Renal pelvis (tissue), 12 donors: ENCODE data around the gene DHRS3. TPM values are rescaled to one million over a fixed set of nuclear protein-coding genes. Genes with fewer than 3 reads are reported as not detected.
"Not testable (repeated sequence)": the region's sequence is repeated elsewhere in the genome, so short reads cannot be mapped to it uniquely, and the experiment has no call there.

ENCODE experiments used
- DNase-seq: peaks from one replicate; pipeline ENCODE4 v3.0.0-alpha.2; 2013
- long read RNA-seq, 16 experiments: transcript quantifications; one replicate each; lab custom pipeline, GENCODE V29; 2026
- polyA plus RNA-seq, 3 donors: library from polyadenylated mRNA; unstranded; fragments of 120-200 nt; gene quantifications; one replicate each; pipeline ENCODE4 v1.2.1, GENCODE V29; 2013; ENCODE audit not compliant: insufficient read length in 3 of 3

The DHRS3 gene
- 10 to 100 TPM; 76.4 to 86.9 (median 82.7) TPM for polyA plus RNA-seq
- long read RNA-seq, donor 1, transcript DHRS3-204 (6 exons, 1,722 nt): major isoform, 78 of 83 reads
- long read RNA-seq, donor 1, partial matches to known transcripts: 0 of 83 reads
- long read RNA-seq, donor 1, other reads (novel, unspliced or antisense): 5 of 83 reads
- long read RNA-seq, donor 2, transcript DHRS3-204 (6 exons, 1,722 nt): major isoform, 67 of 81 reads
- long read RNA-seq, donor 2, partial matches to known transcripts: 14 of 81 reads
- long read RNA-seq, donor 2, other reads (novel, unspliced or antisense): 0 of 81 reads
- long read RNA-seq, donor 3, transcript DHRS3-204 (6 exons, 1,722 nt): major isoform, 39 of 39 reads
- long read RNA-seq, donor 3, partial matches to known transcripts: 0 of 39 reads
- long read RNA-seq, donor 3, other reads (novel, unspliced or antisense): 0 of 39 reads
- long read RNA-seq, donor 4, transcript DHRS3-204 (6 exons, 1,722 nt): major isoform, 42 of 42 reads
- long read RNA-seq, donor 4, partial matches to known transcripts: 0 of 42 reads
- long read RNA-seq, donor 4, other reads (novel, unspliced or antisense): 0 of 42 reads
- long read RNA-seq, donor 5, transcript DHRS3-204 (6 exons, 1,722 nt): major isoform, 13 of 14 reads
- long read RNA-seq, donor 5, partial matches to known transcripts: 0 of 14 reads
- long read RNA-seq, donor 5, other reads (novel, unspliced or antisense): 0 of 14 reads
- long read RNA-seq, donor 6, transcript DHRS3-204 (6 exons, 1,722 nt): major isoform, 56 of 66 reads
- long read RNA-seq, donor 6, partial matches to known transcripts: 0 of 66 reads
- long read RNA-seq, donor 6, other reads (novel, unspliced or antisense): 10 of 66 reads
- long read RNA-seq, donor 7, transcript DHRS3-204 (6 exons, 1,722 nt): major isoform, 40 of 50 reads
- long read RNA-seq, donor 7, partial matches to known transcripts: 5 of 50 reads
- long read RNA-seq, donor 7, other reads (novel, unspliced or antisense): 5 of 50 reads
- long read RNA-seq, donor 8, transcript DHRS3-204 (6 exons, 1,722 nt): major isoform, 61 of 100 reads
- long read RNA-seq, donor 8, partial matches to known transcripts: 32 of 100 reads
- long read RNA-seq, donor 8, other reads (novel, unspliced or antisense): 7 of 100 reads
- long read RNA-seq, donor 9, transcript DHRS3-204 (6 exons, 1,722 nt): major isoform, 64 of 65 reads
- long read RNA-seq, donor 9, partial matches to known transcripts: 0 of 65 reads
- long read RNA-seq, donor 9, other reads (novel, unspliced or antisense): 0 of 65 reads
- long read RNA-seq, donor 10, transcript DHRS3-204 (6 exons, 1,722 nt): major isoform, 34 of 35 reads
- long read RNA-seq, donor 10, partial matches to known transcripts: 0 of 35 reads
- long read RNA-seq, donor 10, other reads (novel, unspliced or antisense): 0 of 35 reads
- long read RNA-seq, donor 11, transcript DHRS3-204 (6 exons, 1,722 nt): major isoform, 37 of 48 reads
- long read RNA-seq, donor 11, partial matches to known transcripts: 5 of 48 reads
- long read RNA-seq, donor 11, other reads (novel, unspliced or antisense): 6 of 48 reads
- long read RNA-seq, donor 12, transcript DHRS3-204 (6 exons, 1,722 nt): major isoform, 85 of 104 reads
- long read RNA-seq, donor 12, partial matches to known transcripts: 6 of 104 reads
- long read RNA-seq, donor 12, other reads (novel, unspliced or antisense): 12 of 104 reads
- long read RNA-seq, donor 13, transcript DHRS3-204 (6 exons, 1,722 nt): major isoform, 23 of 31 reads
- long read RNA-seq, donor 13, partial matches to known transcripts: 8 of 31 reads
- long read RNA-seq, donor 13, other reads (novel, unspliced or antisense): 0 of 31 reads
- long read RNA-seq, donor 14: 0 reads
- long read RNA-seq, donor 15, transcript DHRS3-204 (6 exons, 1,722 nt): major isoform, 70 of 83 reads
- long read RNA-seq, donor 15, partial matches to known transcripts: 0 of 83 reads
- long read RNA-seq, donor 15, other reads (novel, unspliced or antisense): 13 of 83 reads
- long read RNA-seq, donor 16, transcript DHRS3-204 (6 exons, 1,722 nt): major isoform, 61 of 117 reads
- long read RNA-seq, donor 16, partial matches to known transcripts: 41 of 117 reads
- long read RNA-seq, donor 16, other reads (novel, unspliced or antisense): 15 of 117 reads

GRCh38 chr1:12617901-12618660, at the start of gene DHRS3:
Gene DHRS3 (minus strand): TSS chr1:12618210. CDS start chr1:12617348, 862 bp downstream.
- DNase-seq: peak; percentile 92

GRCh38 chr1:12666141-12666735, 48.2 kb upstream of the DHRS3 start:
- DNase-seq: no peak

- no peak for DNase-seq
These were observed 47.5 kb upstream of the DHRS3 start for GRCh38 chr1:12665511-12665910.

- DNase-seq: no peak
These were observed 44.5 kb upstream of the DHRS3 start for GRCh38 chr1:12662556-12662955.

- no peak for DNase-seq
These were observed 43.7 kb upstream of the DHRS3 start for GRCh38 chr1:12661606-12662219.

GRCh38 chr1:12658531-12659453, 40.8 kb upstream of the DHRS3 start:
- peak; percentile 82 for DNase-seq

GRCh38 chr1:12657885-12658512, 40.0 kb upstream of the DHRS3 start:
- not testable (repeated sequence) for DNase-seq

- DNase-seq: no peak
These were observed 39.3 kb upstream of the DHRS3 start for GRCh38 chr1:12657060-12657884.

- DNase-seq: no peak
These were observed 38.6 kb upstream of the DHRS3 start for GRCh38 chr1:12656575-12656974.

- no peak for DNase-seq
These were observed 36.6 kb upstream of the DHRS3 start for GRCh38 chr1:12654657-12655056.

- DNase-seq: no peak
These were observed 36.1 kb upstream of the DHRS3 start for GRCh38 chr1:12654004-12654567.

- peak; percentile 90 for DNase-seq
These were observed 32.0 kb upstream of the DHRS3 start for GRCh38 chr1:12649971-12650421.

GRCh38 chr1:12648741-12649140, 30.7 kb upstream of the DHRS3 start:
- no peak for DNase-seq

GRCh38 chr1:12645401-12645800, 27.4 kb upstream of the DHRS3 start:
- not testable (repeated sequence) for DNase-seq

GRCh38 chr1:12644829-12645228, 26.8 kb upstream of the DHRS3 start:
- DNase-seq: no peak
